ENCODE data around the gene COBL. TPM values are rescaled to one million over a fixed set of nuclear protein-coding genes. Genes with fewer than 3 reads are reported as not detected.

COBL gene
- total RNA-seq, 2 donors from 2014 or later: 36.5 to 46.6 TPM

- Histone ChIP-seq H3K36me3 (no peaks in the 10 kb centered on the region), H3K4me1 (replicated peaks) (peaks cover 27% of the 10 kb centered on the region), H3K9me3 (no peaks in the 10 kb centered on the region), H3K4me3 (no peak overlapping the region), H3K27me3 (replicated peaks; ENCODE audit: insufficient read depth) (no peaks in the 10 kb centered on the region), H3K27ac (peak overlapping the region; percentile 83 to 84)
- intact Hi-C loops (cut with DNase I): no loop called here
- peak; percentile 29 for TF ChIP-seq POLR2AphosphoS5 (IDR thresholded peaks at IDR 0.05)
- no peak for TF ChIP-seq POLR2A (IDR thresholded peaks at IDR 0.05)
- no peak for TF ChIP-seq CTCF (IDR thresholded peaks at IDR 0.05)
- peak; percentile 3 for DNase-seq (ENCODE audit: low spot score)
- WGBS: 68% methylated on average over 15 of the region's 15 CpGs
Measured at GRCh38 chr7:51261117-51261835, 55.3 kb downstream of the COBL start.

- peaks cover 27% of the 10 kb centered on the region for H3K4me1 ChIP-seq (replicated peaks)
- no peaks in the 10 kb centered on the region for H3K27me3 ChIP-seq (replicated peaks; ENCODE audit: insufficient read depth)
- no peak overlapping the region for H3K4me3 ChIP-seq
- intact Hi-C loops (cut with DNase I): no loop called here
- H3K27ac ChIP-seq: no peak overlapping the region
- no peak for DNase-seq (ENCODE audit: low spot score)
- no peaks in the 10 kb centered on the region for H3K9me3 ChIP-seq
- TF ChIP-seq CTCF (IDR thresholded peaks at IDR 0.05) (no peak), POLR2A (IDR thresholded peaks at IDR 0.05) (no peak), POLR2AphosphoS5 (IDR thresholded peaks at IDR 0.05) (no peak)
- 93% methylated on average over 4 of the region's 4 CpGs for WGBS
- H3K36me3 ChIP-seq: no peaks in the 10 kb centered on the region
Measured at GRCh38 chr7:51260516-51260915, 56.1 kb downstream of the COBL start.

GRCh38 chr7:51259766-51260165, 56.8 kb downstream of the COBL start:
- H3K27me3 ChIP-seq (replicated peaks; ENCODE audit: insufficient read depth): no peaks in the 10 kb centered on the region
- no peak for DNase-seq (ENCODE audit: low spot score)
- TF ChIP-seq CTCF (IDR thresholded peaks at IDR 0.05) (no peak), POLR2A (IDR thresholded peaks at IDR 0.05) (no peak), POLR2AphosphoS5 (IDR thresholded peaks at IDR 0.05) (no peak)
- H3K27ac ChIP-seq: no peak overlapping the region
- H3K4me1 ChIP-seq (replicated peaks): peaks cover 27% of the 10 kb centered on the region
- no peak overlapping the region for H3K4me3 ChIP-seq
- 83% methylated on average over 4 of the region's 4 CpGs for WGBS
- intact Hi-C loops (cut with DNase I): no loop called here
- no peaks in the 10 kb centered on the region for H3K9me3 ChIP-seq
- no peaks in the 10 kb centered on the region for H3K36me3 ChIP-seq

GRCh38 chr7:51256916-51257315, 59.7 kb downstream of the COBL start:
- Histone ChIP-seq H3K27ac (no peak overlapping the region), H3K4me3 (no peak overlapping the region), H3K4me1 (replicated peaks) (peaks cover 12% of the 10 kb centered on the region), H3K27me3 (replicated peaks; ENCODE audit: insufficient read depth) (no peaks in the 10 kb centered on the region), H3K36me3 (no peaks in the 10 kb centered on the region), H3K9me3 (no peaks in the 10 kb centered on the region)
- intact Hi-C loops (cut with DNase I): no loop called here
- 92% methylated on average over 4 of the region's 4 CpGs for WGBS
- TF ChIP-seq POLR2A (IDR thresholded peaks at IDR 0.05): no peak
- TF ChIP-seq CTCF (IDR thresholded peaks at IDR 0.05): no peak
- TF ChIP-seq POLR2AphosphoS5 (IDR thresholded peaks at IDR 0.05): no peak
- no peak for DNase-seq (ENCODE audit: low spot score)

- no peak overlapping the region for H3K27ac ChIP-seq
- H3K4me1 ChIP-seq (replicated peaks): peaks cover 12% of the 10 kb centered on the region
- no peaks in the 10 kb centered on the region for H3K36me3 ChIP-seq
- intact Hi-C loops (cut with DNase I): no loop called here
- H3K9me3 ChIP-seq: no peaks in the 10 kb centered on the region
- TF ChIP-seq POLR2A (IDR thresholded peaks at IDR 0.05) (no peak), POLR2AphosphoS5 (IDR thresholded peaks at IDR 0.05) (no peak), CTCF (IDR thresholded peaks at IDR 0.05) (no peak)
- DNase-seq (ENCODE audit: low spot score): no peak
- WGBS: 85% methylated on average over 10 of the region's 10 CpGs
- no peaks in the 10 kb centered on the region for H3K27me3 ChIP-seq (replicated peaks; ENCODE audit: insufficient read depth)
- H3K4me3 ChIP-seq: no peak overlapping the region
Measured at GRCh38 chr7:51256209-51256781, 60.3 kb downstream of the COBL start.

Data from prostate gland (tissue), 2 donors.